Limb (tissue), 2 donors: ENCODE data around the gene RABGAP1.

ENCODE experiments used
- DNase-seq, 2 donors: peaks; one replicate each; pipeline ENCODE4 v3.0.0-alpha.2; 2016; ENCODE audit errors: extremely low spot score in 2 of 2

Gene RABGAP1

GRCh38 chr9:122944960-122945888 lies 4.4 kb downstream of the RABGAP1 start:
- no peak for DNase-seq

- DNase-seq, result no peak
Measured at GRCh38 chr9:122946461-122947005, 5.7 kb downstream of the RABGAP1 start.

- DNase-seq, result no peak
Measured at GRCh38 chr9:122948313-122948712, 7.5 kb downstream of the RABGAP1 start.

- no peak for DNase-seq
Measured at GRCh38 chr9:122949696-122950095, 8.9 kb downstream of the RABGAP1 start.

- DNase-seq, result no peak
Measured at GRCh38 chr9:122950263-122950662, 9.4 kb downstream of the RABGAP1 start.

- DNase-seq, result no peak
Measured at GRCh38 chr9:122951056-122951455, 10.2 kb downstream of the RABGAP1 start.

- DNase-seq, result no peak
Measured at GRCh38 chr9:122954253-122954691, 13.5 kb downstream of the RABGAP1 start.

GRCh38 chr9:122955961-122956360 lies 15.1 kb downstream of the RABGAP1 start:
- DNase-seq, result no peak

GRCh38 chr9:122961139-122961538 lies 20.3 kb downstream of the RABGAP1 start:
- DNase-seq, result no peak

- no peak for DNase-seq
Measured at GRCh38 chr9:122975196-122975595, 34.4 kb downstream of the RABGAP1 start.

GRCh38 chr9:122978601-122979000 lies 37.8 kb downstream of the RABGAP1 start:
- DNase-seq, result no peak

- DNase-seq, result no peak
Measured at GRCh38 chr9:122986010-122986409, 45.2 kb downstream of the RABGAP1 start.

GRCh38 chr9:122988141-122988540 lies 47.3 kb downstream of the RABGAP1 start:
- no peak for DNase-seq

GRCh38 chr9:122988920-122989621 lies 48.3 kb downstream of the RABGAP1 start:
- no peak for DNase-seq

GRCh38 chr9:122991370-122991830 lies 50.6 kb downstream of the RABGAP1 start:
- peak in 1 of 2 donors; percentile 10 for DNase-seq

GRCh38 chr9:122996586-122996985 lies 55.8 kb downstream of the RABGAP1 start:
- no peak for DNase-seq

- no peak for DNase-seq
Measured at GRCh38 chr9:122998448-122998847, 57.6 kb downstream of the RABGAP1 start.

- no peak for DNase-seq
Measured at GRCh38 chr9:123000371-123001068, 59.7 kb downstream of the RABGAP1 start.

- no peak for DNase-seq
Measured at GRCh38 chr9:123002754-123003153, 61.9 kb downstream of the RABGAP1 start.

GRCh38 chr9:123003466-123003865 lies 62.6 kb downstream of the RABGAP1 start:
- no peak for DNase-seq

GRCh38 chr9:123005964-123006363 lies 65.1 kb downstream of the RABGAP1 start:
- no peak for DNase-seq
